Effector memory CD8-positive, alpha-beta T cell (primary cell): ENCODE measurements around the gene GATAD2A.
A peak's percentile ranks its signal among the peaks of the same experiment; 100 is the strongest.

ENCODE experiments used
- ATAC-seq: fragments of 150-1000 bp; cut with Tn5 transposase; replicated peaks from 2 replicates; pipeline ENCODE4 v1.10.0; 2021; ENCODE audit warnings: mild to moderate bottlenecking, moderate library complexity
- DNase-seq, 3 experiments: peaks; one replicate each; pipeline ENCODE4 v3.0.0; 2021
- H3K27ac Mint-ChIP-seq, 2 donors: one replicate each; pipeline ENCODE4 v1.8.0; 2022; ENCODE audit warnings: mild to moderate bottlenecking in 2 of 2, mixed read lengths in 2 of 2, moderate library complexity in 2 of 2
- H3K27me3 Mint-ChIP-seq, 2 donors: one replicate each; pipeline ENCODE4 v1.8.0; 2022; ENCODE audit warnings: mixed read lengths in 2 of 2
- H3K36me3 Mint-ChIP-seq: one replicate; pipeline ENCODE4 v1.8.0; 2022; ENCODE audit warnings: mild to moderate bottlenecking, moderate library complexity, mixed read lengths; ENCODE audit not compliant: insufficient read depth
- H3K4me1 Mint-ChIP-seq, 2 donors: one replicate each; pipeline ENCODE4 v1.8.0; 2022; ENCODE audit warnings: low read depth in 2 of 2, mixed read lengths in 2 of 2
- H3K4me3 Mint-ChIP-seq, 2 donors: one replicate each; pipeline ENCODE4 v1.8.0; 2022; ENCODE audit warnings: mild to moderate bottlenecking in 2 of 2, mixed read lengths in 2 of 2, moderate library complexity in 2 of 2
- H3K9me3 Mint-ChIP-seq, 2 donors: one replicate each; pipeline ENCODE4 v1.8.0; 2022; ENCODE audit warnings: mixed read lengths in 2 of 2

The GATAD2A gene

DNA sequence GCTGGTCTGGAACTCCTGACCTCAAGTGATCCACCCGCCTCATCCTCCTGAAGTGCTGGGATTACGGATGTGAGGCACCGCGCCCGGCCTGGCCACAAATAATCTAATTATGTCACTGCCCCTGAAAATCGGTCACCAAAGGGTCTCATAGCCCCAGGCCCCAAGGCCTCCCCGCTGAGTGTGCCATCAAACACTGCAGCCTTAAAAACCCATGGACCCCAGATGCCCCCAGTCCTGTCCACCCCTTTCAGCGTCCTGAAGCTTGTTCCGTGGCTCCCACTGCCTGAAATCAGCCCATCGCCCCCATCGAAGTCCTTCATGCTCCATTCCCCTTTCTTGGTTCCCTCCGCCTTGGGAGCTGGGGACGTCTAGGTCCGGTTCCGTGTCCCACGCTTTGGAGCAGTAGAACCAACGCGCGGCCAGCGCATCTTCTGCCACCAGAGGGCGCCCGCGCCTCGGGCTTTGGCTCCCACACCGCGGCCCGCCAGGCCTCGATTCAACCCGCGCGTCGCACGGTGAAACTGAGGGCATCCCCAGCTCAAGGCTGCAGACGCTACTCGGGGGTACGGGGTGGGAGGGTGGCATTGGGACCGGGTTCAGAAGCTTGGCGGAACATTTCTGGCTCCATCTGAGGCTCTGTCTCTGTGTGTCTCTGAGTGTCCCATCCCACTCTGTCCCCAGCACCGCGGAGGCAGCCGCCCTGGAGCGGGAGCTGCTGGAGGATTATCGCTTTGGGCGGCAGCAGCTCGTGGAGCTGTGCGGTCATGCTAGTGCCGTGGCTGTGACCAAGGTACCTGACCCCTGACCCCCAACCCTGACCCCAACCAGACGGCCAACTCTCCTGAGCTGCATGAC is 126.7 kb downstream of the GATAD2A start:
- peak; percentile 90 for ATAC-seq
- H3K36me3 Mint-ChIP-seq, result peaks cover 33% of the 10 kb centered on the region
- peak; percentile 85 to 88 (median 87) for DNase-seq
- peak overlapping the region; percentile 84 to 87 for H3K27ac Mint-ChIP-seq
- peaks cover 3 to 10% of the 10 kb centered on the region in 2 donors for H3K4me1 Mint-ChIP-seq
- H3K9me3 Mint-ChIP-seq, result no peaks in the 10 kb centered on the region
- no peak overlapping the region for H3K4me3 Mint-ChIP-seq
- H3K27me3 Mint-ChIP-seq, result no peaks in the 10 kb centered on the region

DNA sequence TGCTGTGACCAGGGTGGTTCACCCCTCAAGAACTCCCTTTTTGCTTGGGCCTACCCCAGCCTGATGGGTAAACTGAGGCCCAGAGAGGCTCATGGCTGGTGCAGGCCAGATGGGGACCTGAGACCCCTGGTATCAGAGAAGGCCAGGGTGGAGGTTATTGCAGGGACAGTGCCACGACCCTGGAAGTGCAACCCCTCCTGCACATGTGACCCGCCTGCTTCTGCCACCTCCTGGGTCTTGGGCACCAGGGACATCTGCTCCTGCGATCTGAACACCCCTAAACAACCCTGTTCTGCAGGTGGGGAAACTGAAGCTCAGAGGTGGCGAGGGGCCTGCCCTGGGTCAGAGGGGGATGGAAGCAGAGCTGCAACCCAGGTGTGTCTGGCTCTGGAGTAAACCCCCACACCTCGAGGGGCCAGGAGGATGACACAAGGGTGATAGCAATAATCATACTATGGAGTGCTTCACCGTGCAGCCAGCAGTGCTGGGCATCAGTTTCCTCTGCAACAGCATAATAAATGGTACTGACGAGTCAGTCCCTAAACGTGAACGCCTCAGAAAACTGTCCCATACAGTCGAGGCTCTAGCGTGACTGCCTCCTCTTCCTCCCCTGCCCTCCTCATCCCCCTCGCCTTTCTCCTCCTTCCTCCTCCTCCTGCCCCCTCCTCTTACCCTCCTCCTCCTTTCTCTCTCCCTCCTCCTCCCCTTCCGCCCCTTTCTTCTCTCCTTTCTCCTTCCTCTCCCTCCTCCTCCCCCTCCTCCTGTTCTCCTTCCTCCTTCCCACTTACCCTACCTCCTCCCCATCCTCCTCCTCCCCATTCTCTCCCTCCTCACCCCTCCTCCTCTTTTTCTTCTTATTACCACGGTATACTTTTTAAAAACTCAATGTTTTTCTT is 127.6 kb downstream of the GATAD2A start:
- H3K36me3 Mint-ChIP-seq, result peaks cover 28% of the 10 kb centered on the region
- ATAC-seq, result no peak

DNA sequence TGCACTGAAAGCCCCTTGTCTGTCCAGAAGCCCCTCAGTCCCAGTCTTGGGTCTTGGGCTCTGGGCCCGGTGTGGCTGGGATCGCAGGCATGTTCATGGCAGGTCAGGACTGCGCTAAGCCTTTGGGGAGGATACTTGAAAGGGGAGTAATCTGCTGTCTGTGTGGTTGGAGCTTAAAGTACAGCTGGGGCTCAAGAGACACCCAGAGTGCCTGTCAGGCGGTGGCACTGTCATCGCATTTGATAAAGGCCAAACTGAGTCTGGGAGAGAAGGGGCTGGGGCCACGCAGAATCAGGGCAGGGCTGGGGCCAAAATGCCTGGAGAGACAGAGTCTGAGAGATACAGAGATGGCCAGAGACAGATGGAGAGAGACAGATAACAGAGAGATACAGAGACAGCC is 128.4 kb downstream of the GATAD2A start:
- Mint-ChIP-seq H3K36me3 (peaks cover 20% of the 10 kb centered on the region), H3K9me3 (no peaks in the 10 kb centered on the region), H3K27me3 (peaks cover 4 to 6% of the 10 kb centered on the region in 2 donors), H3K4me3 (no peak overlapping the region), H3K4me1 (peaks cover 12 to 19% of the 10 kb centered on the region in 2 donors), H3K27ac (peak overlapping the region in 1 of 2 donors; percentile 63)
- DNase-seq, result no peak
- no peak for ATAC-seq

More for the DNA sequence above, 127.6 kb downstream of the GATAD2A start:
- Mint-ChIP-seq H3K9me3 (no peaks in the 10 kb centered on the region), H3K27ac (peak overlapping the region; percentile 26 to 52), H3K4me3 (no peak overlapping the region), H3K27me3 (no peaks in the 10 kb centered on the region), H3K4me1 (peaks cover 7 to 15% of the 10 kb centered on the region in 2 donors)
- no peak for DNase-seq

DNA sequence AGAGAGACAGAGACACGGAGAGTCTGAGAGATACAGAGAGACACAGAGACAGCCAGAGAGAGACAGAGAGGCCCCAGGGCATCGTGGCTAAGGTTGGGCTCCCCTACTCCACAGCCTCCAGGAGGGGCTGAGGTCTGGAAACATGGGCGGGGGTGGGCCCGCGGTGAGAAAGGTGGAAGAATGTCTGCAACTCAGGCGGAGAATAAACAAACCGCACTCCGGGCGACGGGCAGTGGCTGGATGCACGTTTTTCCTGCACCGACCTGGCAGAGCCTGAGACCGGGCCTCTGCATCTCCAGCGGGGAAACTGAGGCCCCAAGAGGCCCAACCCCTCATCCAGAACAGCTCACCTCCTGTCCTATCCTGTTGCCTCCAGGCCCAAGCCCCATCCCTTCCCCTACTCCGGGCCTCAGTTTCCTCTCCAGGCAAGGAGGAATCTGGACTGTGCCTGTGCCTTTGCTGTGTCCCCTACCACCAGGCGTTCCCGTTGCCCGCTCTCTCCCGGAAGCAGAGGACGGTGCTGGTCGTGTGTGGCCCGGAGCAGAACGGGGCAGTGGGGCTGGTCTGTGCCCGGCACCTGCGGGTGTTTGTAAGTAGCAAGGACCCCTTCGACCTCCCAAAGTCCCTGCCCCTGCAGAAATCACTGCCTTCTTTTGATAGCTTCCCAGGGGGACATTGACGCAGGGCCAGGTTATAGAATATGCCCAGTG is 129.2 kb downstream of the GATAD2A start:
- Mint-ChIP-seq H3K9me3 (no peaks in the 10 kb centered on the region), H3K4me3 (no peak overlapping the region), H3K27me3 (peaks cover 7 to 9% of the 10 kb centered on the region in 2 donors), H3K27ac (peak overlapping the region in 1 of 2 donors; percentile 63), H3K36me3 (peaks cover 20% of the 10 kb centered on the region), H3K4me1 (peaks cover 15 to 24% of the 10 kb centered on the region in 2 donors)
- ATAC-seq (no peak), DNase-seq (no peak)

DNA sequence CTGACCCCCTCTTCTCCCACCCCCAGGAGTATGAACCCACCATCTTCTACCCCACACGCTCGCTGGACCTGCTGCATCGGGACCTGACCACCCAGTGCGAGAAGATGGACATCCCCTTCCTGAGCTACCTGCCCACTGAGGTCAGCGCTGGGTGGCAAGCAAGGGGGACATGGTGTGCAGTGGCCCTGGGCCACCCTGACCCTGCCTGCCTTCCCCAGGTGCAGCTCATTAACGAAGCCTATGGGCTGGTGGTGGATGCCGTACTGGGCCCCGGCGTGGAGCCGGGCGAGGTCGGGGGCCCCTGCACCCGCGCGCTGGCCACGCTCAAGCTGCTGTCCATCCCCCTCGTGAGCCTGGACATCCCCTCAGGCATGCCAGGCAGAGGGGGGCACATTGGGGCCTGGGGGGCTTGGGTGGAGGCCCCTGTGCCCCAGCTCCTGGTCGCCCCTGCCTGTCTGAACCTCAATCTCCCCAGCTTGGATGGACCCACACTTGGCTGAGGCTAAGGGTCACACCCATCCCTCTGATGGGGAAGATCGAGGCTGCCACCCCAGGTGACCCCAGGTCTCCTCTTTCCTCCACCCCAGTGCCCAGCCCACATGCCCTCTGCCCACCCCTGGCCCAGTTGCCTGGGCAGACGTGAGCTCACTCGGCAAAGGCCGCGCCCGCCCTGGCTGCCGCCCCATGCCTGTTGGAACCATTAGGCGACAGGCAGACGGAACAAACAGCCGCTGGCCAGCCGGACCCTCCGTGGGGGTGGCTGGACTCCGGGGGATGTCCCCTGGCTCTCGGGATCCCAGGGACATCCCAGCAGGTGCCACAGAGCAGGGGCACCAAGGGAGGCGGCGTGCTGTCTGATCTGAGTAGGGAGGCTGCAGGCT is 130.1 kb downstream of the GATAD2A start:
- peaks cover 7 to 9% of the 10 kb centered on the region in 2 donors for H3K27me3 Mint-ChIP-seq
- DNase-seq (no peak), ATAC-seq (no peak)
- H3K36me3 Mint-ChIP-seq, result peaks cover 16% of the 10 kb centered on the region
- no peaks in the 10 kb centered on the region for H3K9me3 Mint-ChIP-seq
- peak overlapping the region in 1 of 2 donors; percentile 40 for H3K4me3 Mint-ChIP-seq
- peaks cover 16 to 26% of the 10 kb centered on the region in 2 donors for H3K4me1 Mint-ChIP-seq
- peak overlapping the region in 1 of 2 donors; percentile 89 for H3K27ac Mint-ChIP-seq

DNA sequence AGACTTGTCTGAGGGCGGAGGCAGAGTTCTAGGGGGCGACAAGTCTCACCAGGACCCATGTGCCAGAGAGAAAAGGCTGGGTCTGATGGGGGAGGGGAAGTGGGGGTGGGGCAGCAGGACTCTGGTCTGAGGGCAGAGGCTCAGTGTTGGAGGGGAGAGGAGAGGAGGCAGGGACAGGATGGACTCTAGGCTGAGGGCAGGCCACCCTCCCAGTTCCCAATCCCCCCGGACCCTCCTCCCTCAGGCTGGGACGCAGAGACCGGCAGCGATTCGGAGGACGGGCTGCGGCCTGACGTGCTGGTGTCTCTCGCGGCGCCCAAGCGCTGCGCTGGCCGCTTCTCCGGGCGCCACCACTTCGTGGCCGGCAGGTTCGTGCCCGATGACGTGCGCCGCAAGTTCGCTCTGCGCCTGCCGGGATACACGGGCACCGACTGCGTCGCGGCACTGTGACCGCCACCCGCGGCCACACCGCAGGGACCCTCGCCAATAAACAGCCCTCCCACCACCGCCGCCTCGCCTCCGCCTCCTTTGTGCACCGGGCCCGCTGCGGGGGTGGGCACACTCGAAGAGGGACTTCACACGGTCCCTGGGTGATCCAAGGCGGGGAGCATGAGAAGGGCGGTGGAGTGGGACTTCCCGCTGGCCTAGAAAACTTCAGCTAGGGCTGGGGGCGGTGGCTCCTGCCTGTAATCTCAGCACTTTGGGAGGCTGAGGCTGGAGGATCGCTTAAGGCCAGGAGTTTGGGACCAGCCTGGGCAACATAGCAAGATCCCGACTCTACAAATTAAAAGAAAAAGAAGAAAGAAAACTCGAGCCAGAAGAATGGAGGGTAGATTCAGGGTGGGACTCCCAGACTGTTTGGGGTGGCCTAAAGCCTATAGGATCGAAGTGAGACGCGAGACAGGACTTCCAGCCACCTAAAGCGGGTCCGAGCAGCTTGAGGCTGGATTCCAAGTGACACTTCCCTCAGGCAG is 131.9 kb downstream of the GATAD2A start:
- ATAC-seq (peak; percentile 51), DNase-seq (peak in 1 of 3 experiments; percentile 28)
- Mint-ChIP-seq H3K27me3 (peaks cover 7 to 9% of the 10 kb centered on the region in 2 donors), H3K9me3 (no peaks in the 10 kb centered on the region), H3K4me3 (peak overlapping the region; percentile 77 to 84), H3K4me1 (peaks cover 24 to 26% of the 10 kb centered on the region in 2 donors), H3K36me3 (peaks cover 13% of the 10 kb centered on the region), H3K27ac (peak overlapping the region in 1 of 2 donors; percentile 89)

DNA sequence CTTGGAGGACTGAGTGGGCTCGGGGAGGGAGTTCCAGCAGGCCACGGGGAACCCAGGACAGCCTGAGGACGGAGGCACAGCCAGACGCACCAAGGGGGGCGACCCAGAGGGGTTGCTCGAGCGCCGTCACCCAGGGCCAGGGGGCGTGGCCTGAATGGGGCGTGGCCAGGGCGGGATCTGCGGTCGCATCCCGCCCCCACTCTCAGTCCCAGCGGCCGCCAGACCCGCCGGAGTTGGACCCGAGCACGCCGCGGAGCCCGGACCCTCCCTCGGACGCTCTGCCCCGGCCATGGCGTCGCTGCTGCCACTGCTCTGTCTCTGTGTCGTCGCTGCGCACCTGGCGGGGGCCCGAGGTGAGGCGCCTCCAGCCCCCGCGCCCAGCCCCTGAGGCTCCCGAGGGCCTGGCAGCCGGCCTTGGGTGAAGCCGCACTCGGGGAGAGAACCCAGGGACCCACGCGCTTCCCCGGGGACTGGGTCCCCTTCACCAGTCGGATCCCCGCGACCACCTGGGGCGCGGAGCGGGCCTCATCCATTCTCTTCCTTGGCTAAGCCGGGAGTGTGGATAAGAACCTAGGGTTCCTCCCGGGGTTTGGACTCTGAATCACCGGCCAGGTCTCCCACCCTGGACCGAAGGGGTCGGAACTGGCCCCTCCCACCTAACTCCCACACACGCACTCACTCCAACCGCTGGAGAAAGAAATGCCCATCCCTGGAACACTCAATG is 132.7 kb downstream of the GATAD2A start, which contains the start of gene CILP2:
Gene CILP2, plus strand, starts transcription at position 205 of the 724 bp plus-strand sequence. Its CDS starts 85 bp downstream, at position 290.
- DNase-seq (peak in 1 of 3 experiments; percentile 27), ATAC-seq (peak; percentile 14)
- Mint-ChIP-seq H3K9me3 (no peaks in the 10 kb centered on the region), H3K4me3 (peak within 1 kb of the TSS; percentile 77 to 84), H3K36me3 (peaks cover 10% of the 10 kb centered on the region), H3K27ac (peak within 1 kb of the TSS; percentile 67 to 87), H3K4me1 (peaks cover 24% of the 10 kb centered on the region in 2 donors), H3K27me3 (peaks cover 7 to 9% of the 10 kb centered on the region in 2 donors)

DNA sequence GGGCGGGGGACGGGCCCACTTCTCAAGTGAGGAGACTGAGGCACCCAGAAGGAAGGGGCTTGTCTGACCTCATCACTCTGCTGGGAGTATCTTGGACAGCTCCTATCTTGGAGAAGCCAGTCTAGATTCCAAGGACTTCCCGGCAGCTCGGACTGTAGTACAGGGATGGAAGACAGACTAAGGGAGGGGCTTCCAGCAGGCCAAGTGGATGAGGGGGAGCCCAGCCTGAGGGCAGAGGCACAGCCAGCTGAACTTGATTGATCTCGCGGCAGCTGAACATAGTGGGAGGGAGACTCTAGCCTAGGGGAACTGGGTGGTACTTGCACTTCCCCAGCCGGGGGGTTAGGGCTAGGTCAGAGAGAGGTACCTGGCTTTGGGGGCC is 133.3 kb downstream of the GATAD2A start:
- H3K27ac Mint-ChIP-seq, result peak overlapping the region; percentile 67 to 83

DNA sequence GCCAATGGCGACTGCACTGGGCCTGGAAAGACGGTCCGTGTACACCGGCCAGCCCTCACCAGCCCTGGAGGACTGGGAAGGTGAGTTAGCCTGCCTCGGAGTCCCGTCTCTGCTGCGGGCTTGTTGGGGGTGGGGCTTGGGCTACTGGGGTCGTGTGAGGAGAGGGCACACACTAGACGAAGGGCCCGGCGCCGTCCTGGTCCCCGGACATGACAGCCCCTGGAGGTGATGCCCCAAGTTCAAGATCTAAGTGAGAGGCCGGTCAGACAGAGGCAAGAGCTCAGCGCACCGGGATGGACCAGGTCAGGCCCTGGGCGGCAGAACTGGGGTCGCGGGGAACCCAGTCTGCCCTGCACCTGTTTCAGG is 134.2 kb downstream of the GATAD2A start:
- no peak for ATAC-seq
- no peak overlapping the region for H3K27ac Mint-ChIP-seq
- peaks cover 24% of the 10 kb centered on the region in 2 donors for H3K4me1 Mint-ChIP-seq
- DNase-seq, result no peak
- peaks cover 7 to 9% of the 10 kb centered on the region in 2 donors for H3K27me3 Mint-ChIP-seq
- H3K36me3 Mint-ChIP-seq, result peaks cover 10% of the 10 kb centered on the region
- peak overlapping the region; percentile 69 to 83 for H3K4me3 Mint-ChIP-seq
- H3K9me3 Mint-ChIP-seq, result no peaks in the 10 kb centered on the region

More for the DNA sequence above, 133.3 kb downstream of the GATAD2A start:
- Mint-ChIP-seq H3K4me1 (peaks cover 24% of the 10 kb centered on the region in 2 donors), H3K9me3 (no peaks in the 10 kb centered on the region), H3K36me3 (peaks cover 10% of the 10 kb centered on the region), H3K27me3 (peaks cover 7 to 9% of the 10 kb centered on the region in 2 donors), H3K4me3 (peak overlapping the region; percentile 69 to 83)
- ATAC-seq (no peak), DNase-seq (no peak)

DNA sequence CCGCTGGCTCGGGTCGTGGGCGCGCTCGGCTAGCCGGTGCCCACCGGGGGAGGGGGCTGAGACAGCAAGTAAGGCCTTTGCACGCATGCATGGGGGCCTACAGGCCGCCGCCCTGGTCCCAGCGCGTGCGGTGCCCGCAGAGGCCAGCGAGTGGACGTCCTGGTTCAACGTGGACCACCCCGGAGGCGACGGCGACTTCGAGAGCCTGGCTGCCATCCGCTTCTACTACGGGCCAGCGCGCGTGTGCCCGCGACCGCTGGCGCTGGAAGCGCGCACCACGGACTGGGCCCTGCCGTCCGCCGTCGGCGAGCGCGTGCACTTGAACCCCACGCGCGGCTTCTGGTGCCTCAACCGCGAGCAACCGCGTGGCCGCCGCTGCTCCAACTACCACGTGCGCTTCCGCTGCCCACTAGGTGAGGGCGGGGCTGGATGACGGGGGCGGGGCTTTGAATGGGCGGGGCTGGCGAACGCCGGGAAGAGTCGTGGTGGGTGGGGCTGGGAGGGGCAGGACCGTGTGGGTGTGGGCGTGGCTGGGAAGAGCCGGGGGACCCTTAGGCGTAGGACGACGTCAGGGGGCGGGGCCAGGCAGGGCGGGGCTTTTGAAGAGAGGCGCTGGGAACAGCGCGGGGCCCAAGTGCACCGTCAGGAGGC is 134.7 kb downstream of the GATAD2A start:
- Mint-ChIP-seq H3K9me3 (no peaks in the 10 kb centered on the region), H3K4me1 (peaks cover 24% of the 10 kb centered on the region in 2 donors), H3K36me3 (peaks cover 10% of the 10 kb centered on the region), H3K27ac (peak overlapping the region in 1 of 2 donors; percentile 59), H3K4me3 (peak overlapping the region; percentile 77 to 83), H3K27me3 (peaks cover 7 to 9% of the 10 kb centered on the region in 2 donors)
- DNase-seq, result peak in 2 of 3 experiments; percentile 34 to 36
- peak; percentile 35 for ATAC-seq
